ENCODE measurements around the gene GJD3. TPM values are rescaled to one million over a fixed set of nuclear protein-coding genes. Genes with fewer than 3 reads are reported as not detected.

Gene GJD3
- total RNA-seq, 4 donors from 2014 or later = 2.1 TPM; not detected in 3

- WGBS = 5% methylated on average over 17 of the region's 45 CpGs
- Histone ChIP-seq H3K27me3 (no peaks in the 10 kb centered on the region), H3K27ac (peak overlapping the region; percentile 96), H3K9me3 (no peaks in the 10 kb centered on the region), H3K4me1 (peaks cover 96% of the 10 kb centered on the region), H3K36me3 (peaks cover 5% of the 10 kb centered on the region), H3K4me3 (peak overlapping the region; percentile 70)
- TF ChIP-seq EP300 (IDR thresholded peaks at IDR 0.05) (no peak), POLR2A (IDR thresholded peaks at IDR 0.05) (no peak), CTCF (IDR thresholded peaks at IDR 0.05) (no peak), POLR2AphosphoS5 (IDR thresholded peaks at IDR 0.05) (no peak)
- DNase-seq (ENCODE audit: low spot score in 2 of 2) = no peak
Observed at GRCh38 chr17:40345161-40345993, 19.2 kb downstream of the GJD3 start.

- 39% methylated on average over 4 of the region's 7 CpGs for WGBS
- H3K4me3 ChIP-seq = peak overlapping the region; percentile 70
- no peak for DNase-seq (ENCODE audit: low spot score in 2 of 2)
Observed at GRCh38 chr17:40344421-40345160, 19.9 kb downstream of the GJD3 start.

GRCh38 chr17:40343219-40344119, 21.1 kb downstream of the GJD3 start:
- H3K27ac ChIP-seq = peak overlapping the region; percentile 96
- 35% methylated on average over 9 of the region's 15 CpGs for WGBS
- no peak for DNase-seq (ENCODE audit: low spot score in 2 of 2)

More at GRCh38 chr17:40344421-40345160, 19.9 kb downstream of the GJD3 start:
- H3K27ac ChIP-seq = peak overlapping the region; percentile 96
- peaks cover 96% of the 10 kb centered on the region for H3K4me1 ChIP-seq
- TF ChIP-seq POLR2A (IDR thresholded peaks at IDR 0.05) = no peak
- TF ChIP-seq EP300 (IDR thresholded peaks at IDR 0.05) = no peak
- no peak for TF ChIP-seq POLR2AphosphoS5 (IDR thresholded peaks at IDR 0.05)
- TF ChIP-seq CTCF (IDR thresholded peaks at IDR 0.05) = no peak
- H3K27me3 ChIP-seq = no peaks in the 10 kb centered on the region
- no peaks in the 10 kb centered on the region for H3K9me3 ChIP-seq
- H3K36me3 ChIP-seq = peaks cover 5% of the 10 kb centered on the region

GRCh38 chr17:40342504-40343218, 21.9 kb downstream of the GJD3 start:
- Histone ChIP-seq H3K4me1 (peaks cover 96% of the 10 kb centered on the region), H3K27ac (peak overlapping the region; percentile 96), H3K27me3 (no peaks in the 10 kb centered on the region), H3K9me3 (no peaks in the 10 kb centered on the region), H3K36me3 (no peaks in the 10 kb centered on the region), H3K4me3 (peak overlapping the region; percentile 70)
- 13% methylated on average over 16 of the region's 38 CpGs for WGBS
- no peak for DNase-seq (ENCODE audit: low spot score in 2 of 2)
- TF ChIP-seq EP300 (IDR thresholded peaks at IDR 0.05) (no peak), POLR2AphosphoS5 (IDR thresholded peaks at IDR 0.05) (no peak), POLR2A (IDR thresholded peaks at IDR 0.05) (no peak), CTCF (IDR thresholded peaks at IDR 0.05) (no peak)

More at GRCh38 chr17:40343219-40344119, 21.1 kb downstream of the GJD3 start:
- peak overlapping the region; percentile 70 for H3K4me3 ChIP-seq
- H3K4me1 ChIP-seq = peaks cover 96% of the 10 kb centered on the region
- no peaks in the 10 kb centered on the region for H3K36me3 ChIP-seq
- no peaks in the 10 kb centered on the region for H3K9me3 ChIP-seq
- no peaks in the 10 kb centered on the region for H3K27me3 ChIP-seq
- no peak for TF ChIP-seq POLR2AphosphoS5 (IDR thresholded peaks at IDR 0.05)
- TF ChIP-seq EP300 (IDR thresholded peaks at IDR 0.05) = no peak
- no peak for TF ChIP-seq POLR2A (IDR thresholded peaks at IDR 0.05)

Measured in suprapubic skin (tissue), 4 donors.